Activated T-helper 1 cell treated with anti-CD3 and anti-CD28 coated beads, Interleukin-2, amount 50 U/mL, for 16 hours (primary cell): Measurements from ENCODE around the gene SLC45A1.

ENCODE experiments used
- DNase-seq, 2 donors: peaks; one replicate each; pipeline ENCODE4 v3.0.0-alpha.2; 2020; ENCODE audit warnings: low read depth in 1 of 2, low spot score in 1 of 2

Gene SLC45A1

GRCh38 chr1:8352886-8353785 is 35.2 kb downstream of the SLC45A1 start:
- no peak for DNase-seq

DNA sequence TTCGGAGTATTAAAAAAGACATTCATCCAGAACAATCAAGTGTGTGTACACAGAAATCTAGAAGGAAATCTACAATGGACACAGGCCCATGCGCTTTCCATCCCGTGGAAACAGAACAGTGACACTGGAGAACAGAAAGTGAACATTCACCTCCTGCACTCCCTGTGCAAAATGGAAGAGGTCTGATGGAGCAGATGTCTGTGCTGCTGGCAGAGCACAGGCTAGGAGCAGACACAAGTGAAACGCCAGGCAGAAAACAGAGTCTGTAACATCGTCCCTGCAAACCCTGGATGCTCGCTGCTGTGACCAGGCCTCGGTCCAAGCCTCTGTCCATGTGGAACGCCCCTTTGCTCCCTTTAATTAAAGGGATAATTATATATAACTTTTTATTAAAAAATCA is 36.1 kb downstream of the SLC45A1 start:
- no peak for DNase-seq

GRCh38 chr1:8355439-8356255 is 37.7 kb downstream of the SLC45A1 start:
- DNase-seq = no peak

DNA sequence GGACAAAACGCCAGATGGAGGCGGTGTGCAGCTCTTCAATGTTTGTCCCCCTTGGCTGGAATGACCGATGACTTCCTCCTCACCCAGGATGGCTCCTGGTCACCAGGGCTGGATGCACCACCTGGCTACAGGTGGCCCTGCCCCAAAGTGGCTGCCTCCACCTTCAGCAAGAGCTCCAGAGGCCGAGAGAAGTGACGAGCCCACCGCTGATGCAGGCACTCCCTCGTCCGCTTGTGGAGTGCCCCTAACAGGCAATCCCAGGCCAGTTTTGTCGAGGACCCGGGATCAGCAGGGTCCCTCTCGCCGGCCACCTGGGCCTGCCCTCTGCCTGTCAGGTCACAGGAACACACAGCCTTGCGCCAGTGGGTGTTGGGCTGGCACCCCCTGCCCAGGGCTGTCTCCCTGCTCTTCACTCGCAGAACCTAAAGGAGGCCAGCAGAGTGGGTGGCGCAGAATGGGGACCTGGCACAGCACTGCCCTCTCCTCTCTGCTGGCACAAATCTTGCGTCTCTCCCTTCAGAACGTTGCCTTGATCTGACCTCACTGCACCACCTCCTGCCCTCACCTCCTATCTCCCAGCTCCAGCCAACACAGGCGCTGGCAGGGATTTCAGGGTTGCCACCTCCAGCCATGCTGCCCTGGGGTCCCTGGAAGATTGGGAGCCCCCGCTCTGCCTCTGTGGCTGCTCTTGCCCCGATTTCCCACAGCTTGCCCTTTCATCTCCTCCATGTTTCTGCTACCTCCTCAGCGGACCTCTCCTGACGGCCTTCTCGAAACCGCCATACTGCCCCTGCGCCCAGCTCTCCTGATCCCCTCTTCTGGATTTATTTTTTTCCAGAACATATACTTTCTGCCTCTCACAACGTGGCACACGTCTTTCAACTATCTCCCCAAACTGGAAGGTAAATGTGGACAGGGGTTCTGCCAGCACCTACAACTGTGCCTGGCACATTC is 38.6 kb downstream of the SLC45A1 start:
- no peak for DNase-seq

DNA sequence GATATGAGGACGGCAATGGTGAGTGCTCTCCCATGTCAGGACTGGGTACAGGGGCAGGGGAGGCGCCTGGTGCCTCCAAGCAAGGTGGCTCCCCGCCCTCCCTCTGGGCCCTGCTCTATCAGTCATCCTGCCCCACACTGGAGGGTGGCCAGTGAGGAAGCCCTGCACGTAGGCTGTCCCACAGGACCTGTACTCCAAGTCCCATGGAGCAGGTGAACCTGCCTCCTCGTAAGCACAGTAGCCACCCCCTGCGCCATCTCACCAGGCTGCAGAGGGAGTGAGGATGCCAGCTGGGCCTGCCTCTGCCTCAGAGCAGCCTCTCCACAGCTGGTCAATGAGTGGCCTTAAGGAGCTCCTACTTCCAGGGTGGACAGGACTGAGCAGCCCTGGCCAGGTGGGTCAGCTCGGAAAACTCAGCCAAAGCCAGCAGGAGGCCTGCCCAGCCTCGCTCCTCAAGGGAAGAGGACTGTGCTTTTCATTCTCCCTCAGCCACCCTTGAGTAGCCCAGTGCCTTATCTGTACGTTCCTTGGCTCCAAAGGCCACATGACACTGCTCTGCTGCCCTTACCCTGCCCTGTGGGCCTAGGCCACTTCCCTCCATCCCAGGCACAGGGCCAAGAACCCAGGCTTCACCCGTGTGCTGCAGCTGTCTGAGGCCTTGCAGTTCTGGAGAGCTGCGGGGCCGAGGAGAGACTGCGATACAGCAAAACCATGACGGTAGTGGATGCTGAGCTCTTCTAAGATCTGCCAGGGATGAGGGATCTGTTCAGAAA is 39.6 kb downstream of the SLC45A1 start:
- no peak for DNase-seq

DNA sequence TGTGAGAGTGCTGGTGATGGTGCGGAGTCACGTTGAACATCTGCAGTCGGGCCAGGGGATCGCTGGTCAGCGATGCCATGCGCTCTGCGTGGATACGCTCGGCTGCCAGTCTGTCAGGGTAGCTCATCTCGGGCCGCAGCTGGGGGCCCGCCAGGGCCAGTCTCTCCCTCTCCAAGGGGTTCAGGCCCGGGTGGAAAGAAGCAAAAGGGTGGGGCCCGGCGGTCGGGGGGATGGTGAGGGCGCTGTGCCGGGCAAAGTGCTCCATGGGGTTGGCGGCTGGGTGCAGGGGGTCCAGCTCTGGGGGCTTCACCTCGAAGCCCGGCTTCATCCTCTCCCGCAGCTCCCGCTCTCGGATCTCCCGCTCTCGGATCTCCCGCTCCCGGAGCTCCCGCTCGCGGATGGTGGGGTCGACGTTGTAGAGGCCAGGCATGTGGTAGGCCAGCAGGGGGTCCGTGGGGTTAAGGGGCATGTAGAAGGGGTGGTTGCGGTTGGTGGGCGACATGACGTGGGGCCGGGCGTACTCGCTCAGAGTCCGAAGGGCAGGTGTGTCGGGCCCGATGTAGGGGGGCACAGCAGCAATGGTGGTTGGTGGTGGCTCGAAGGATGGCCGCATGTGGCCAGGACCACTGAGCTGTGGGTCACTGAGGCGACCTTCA is 40.5 kb downstream of the SLC45A1 start:
- DNase-seq = no peak

DNA sequence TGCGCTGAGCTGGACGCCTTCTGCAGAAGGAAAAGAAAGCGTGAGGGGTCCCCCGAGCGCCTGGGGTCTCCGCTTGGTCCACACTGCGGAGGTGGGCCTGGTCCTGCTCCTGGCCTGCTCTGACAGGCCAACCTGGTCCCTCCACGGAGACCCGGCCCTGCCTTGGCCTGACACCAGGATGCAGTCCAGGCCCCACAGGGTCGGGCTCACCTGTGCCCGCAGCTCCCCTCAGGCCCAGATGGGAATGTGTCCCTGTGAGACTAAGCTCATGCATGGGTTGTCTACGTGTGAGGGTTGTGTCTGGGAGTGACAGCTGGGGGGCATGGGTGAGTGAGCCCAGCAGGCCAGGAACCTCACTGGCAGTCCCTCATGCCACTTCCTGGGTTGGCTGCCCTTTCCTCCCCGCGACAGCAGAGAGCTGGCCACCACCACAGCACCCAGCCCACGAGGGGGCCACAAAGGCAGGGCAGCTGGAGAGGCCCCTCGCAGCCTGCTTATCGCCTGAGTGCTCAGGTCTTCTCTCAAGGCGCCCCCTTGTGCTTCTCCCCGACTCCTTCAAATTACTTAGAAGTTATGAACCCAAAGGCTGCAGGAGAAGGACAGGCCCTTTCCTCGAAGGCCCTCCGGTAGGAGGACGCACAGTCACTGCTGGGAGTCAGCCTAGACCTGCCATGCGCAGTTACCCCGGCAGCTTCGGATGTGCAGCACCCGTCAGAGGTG is 41.1 kb downstream of the SLC45A1 start:
- DNase-seq = no peak

DNA sequence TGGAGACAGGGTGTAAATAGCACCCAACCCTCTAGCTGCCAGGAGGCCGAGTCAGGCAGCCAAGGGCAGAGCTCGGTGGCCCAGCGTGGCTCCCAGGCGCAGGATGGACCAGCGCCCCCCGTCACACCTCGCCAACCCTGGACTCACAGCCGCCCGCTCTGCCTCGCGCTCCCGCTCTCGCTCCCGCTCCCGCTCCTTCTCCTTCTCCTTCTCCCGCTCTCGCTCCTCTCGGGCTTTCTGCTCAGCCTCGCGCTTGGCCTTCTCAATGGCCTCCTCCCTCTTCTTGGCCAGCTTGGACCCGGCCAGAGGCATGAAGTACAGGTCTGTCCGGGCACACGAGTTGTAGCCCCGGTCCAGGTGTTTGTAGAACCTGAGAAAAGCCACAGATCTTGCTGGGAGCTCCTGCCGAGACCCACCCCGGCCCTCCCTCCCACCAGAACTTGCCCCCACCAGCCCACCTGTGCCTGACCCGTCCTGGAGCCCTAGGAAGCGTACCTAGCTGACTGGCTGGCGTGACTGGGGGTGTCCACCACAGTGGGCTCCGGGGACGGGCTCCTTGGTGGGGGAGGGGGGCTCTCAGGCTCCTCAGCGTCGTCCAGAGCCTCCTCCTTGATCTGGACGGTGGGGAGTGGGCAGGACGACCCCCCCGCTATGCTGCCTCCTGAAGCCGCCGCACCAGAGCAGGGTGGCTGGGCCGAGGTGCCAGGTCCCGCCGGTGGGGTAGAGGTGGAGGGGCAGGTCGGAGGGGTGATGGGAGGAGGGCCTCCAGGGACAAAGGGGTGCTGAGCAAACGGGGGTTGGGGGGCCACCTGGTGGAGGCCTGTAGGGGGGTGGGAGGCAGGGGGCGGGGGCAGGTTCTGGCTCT is 41.9 kb downstream of the SLC45A1 start:
- DNase-seq = no peak

DNA sequence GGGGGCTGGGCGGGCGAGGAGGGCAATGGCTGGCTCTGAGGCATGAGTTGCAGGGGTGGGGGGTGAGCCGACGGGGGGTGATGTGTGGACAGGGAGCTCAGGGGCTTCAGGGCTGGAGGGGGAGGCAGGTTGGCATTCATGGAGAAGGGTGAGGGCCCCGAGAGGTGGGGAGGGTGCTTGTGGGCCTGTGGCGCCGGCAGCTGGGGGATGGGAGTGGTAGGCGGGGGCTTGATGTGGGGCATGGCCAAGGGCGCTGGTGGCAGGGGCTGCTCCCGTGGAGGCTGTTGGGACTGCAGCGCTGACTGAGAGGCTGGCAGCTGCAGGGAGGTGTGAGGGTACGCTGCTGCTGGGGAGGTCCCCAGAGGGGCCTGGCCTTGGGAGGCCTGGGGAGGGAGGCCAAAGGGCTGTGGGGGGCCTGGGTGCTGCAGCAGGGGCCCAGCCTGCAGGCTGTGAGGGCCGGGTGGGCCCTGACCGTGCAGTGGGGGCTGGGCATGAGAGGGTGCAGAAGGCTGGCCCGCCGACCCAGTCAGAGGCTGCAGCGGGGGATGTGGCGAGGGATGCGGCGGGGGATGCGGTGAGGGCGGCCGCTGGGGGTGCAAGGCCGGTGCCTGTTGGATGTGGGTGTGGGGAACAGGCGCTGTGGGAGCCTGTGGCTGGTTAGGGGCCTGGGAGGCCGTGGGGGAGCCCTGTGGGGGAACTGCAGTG is 42.7 kb downstream of the SLC45A1 start:
- no peak for DNase-seq

GRCh38 chr1:8361198-8361849 is 43.4 kb downstream of the SLC45A1 start:
- no peak for DNase-seq

DNA sequence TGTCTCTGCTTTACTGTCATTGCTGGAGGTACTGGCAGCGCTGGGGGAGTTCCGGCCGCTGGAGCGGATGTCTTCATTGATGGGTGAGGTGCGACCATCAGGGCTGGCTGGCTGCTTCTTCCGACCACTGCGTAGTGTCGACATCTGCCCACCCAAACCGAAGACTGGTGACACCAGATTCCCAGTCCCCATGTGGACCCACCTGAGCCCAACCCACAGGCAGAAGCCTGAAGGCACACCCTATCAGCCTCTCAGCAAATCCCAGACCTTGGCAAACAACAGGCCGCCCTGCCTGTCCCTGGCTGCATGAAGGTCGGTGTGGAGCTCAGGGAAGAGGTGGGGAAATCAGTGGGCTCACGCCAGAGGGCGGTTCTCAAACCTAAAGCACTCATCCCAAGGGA is 44.8 kb downstream of the SLC45A1 start:
- no peak for DNase-seq

GRCh38 chr1:8363186-8363766 is 45.4 kb downstream of the SLC45A1 start:
- DNase-seq = no peak

- DNase-seq = no peak
Measured at GRCh38 chr1:8363767-8364301, 45.9 kb downstream of the SLC45A1 start.

DNA sequence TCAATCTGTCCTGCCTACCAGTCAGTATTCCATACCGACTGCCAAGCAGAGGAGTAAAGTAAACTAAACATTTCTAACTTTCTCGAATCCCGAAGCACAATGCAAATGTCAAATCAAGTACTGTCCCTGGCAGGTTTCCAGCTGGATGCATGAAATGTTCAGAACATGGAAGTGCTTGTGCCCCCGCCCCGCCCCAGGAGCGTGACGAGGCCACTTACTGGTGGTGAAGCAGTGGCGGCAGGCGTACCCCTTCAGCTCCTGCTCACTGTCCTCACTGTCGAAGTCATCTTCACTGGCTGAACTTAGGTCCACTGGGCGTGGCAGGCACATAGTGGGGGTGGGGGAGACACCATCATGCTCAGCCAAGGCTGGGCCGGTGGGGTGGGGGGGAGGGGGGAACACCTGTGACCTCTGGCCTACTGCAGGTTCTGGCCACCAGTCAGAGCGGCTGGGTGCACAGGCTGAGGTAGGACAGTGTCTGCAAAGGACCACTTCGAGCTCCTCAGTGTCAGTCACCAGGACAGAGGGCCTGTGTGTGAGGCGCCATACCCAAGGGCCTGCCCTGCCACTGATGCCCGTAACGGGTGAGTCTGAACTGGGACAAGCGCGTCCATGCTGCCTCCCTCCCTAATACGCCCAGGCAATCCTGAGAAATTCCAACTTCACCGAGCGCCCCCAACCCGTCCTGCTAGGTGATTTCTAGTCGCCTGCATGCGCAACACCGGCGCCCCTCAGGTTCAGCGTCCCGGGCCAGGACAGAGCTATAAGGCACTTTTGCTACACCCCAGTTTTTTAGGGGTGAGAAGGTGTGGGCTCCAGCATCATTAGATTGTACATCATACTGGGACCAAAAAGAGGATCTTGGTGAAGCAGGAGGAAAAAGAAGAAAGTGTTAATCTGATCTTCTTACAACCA is 46.9 kb downstream of the SLC45A1 start:
- DNase-seq = no peak

GRCh38 chr1:8365661-8366362 is 47.9 kb downstream of the SLC45A1 start:
- DNase-seq = no peak
